Type B pancreatic cell (in vitro differentiated cells): ENCODE measurements around the gene SPNS2. TPM values are rescaled to one million over a fixed set of nuclear protein-coding genes. Genes with fewer than 3 reads are reported as not detected.

Experiments used
- DNase-seq: peaks from one replicate; pipeline ENCODE4 v3.0.0; 2021; ENCODE audit warnings: mixed read lengths; ENCODE audit not compliant: unreplicated experiment; ENCODE audit errors: extremely low spot score
- H3K27ac Mint-ChIP-seq: 2 replicates; pipeline ENCODE4 v1.8.0; 2021; ENCODE audit warnings: mild to moderate bottlenecking, mixed read lengths
- H3K27me3 Mint-ChIP-seq: 2 replicates; pipeline ENCODE4 v1.8.0; 2021; ENCODE audit warnings: mixed read lengths
- H3K36me3 Mint-ChIP-seq: 2 replicates; pipeline ENCODE4 v1.8.0; 2021; ENCODE audit warnings: mixed read lengths
- H3K4me1 Mint-ChIP-seq: one replicate; pipeline ENCODE4 v1.8.0; 2021; ENCODE audit warnings: mixed read lengths; ENCODE audit not compliant: unreplicated experiment
- H3K4me3 Mint-ChIP-seq: 2 replicates; pipeline ENCODE4 v1.8.0; 2021; ENCODE audit warnings: mild to moderate bottlenecking, mixed read lengths
- H3K9me3 Mint-ChIP-seq: 2 replicates; pipeline ENCODE4 v1.8.0; 2021; ENCODE audit warnings: mixed read lengths
- CTCF ChIP-seq: fragments of 200-600 bp; sonication (generic); conservative IDR thresholded peaks from 2 replicates; pipeline ENCODE4 v1.5.0; 2021; ENCODE audit warnings: antibody characterized with exemption, mild to moderate bottlenecking
- total RNA-seq: library from RNA; stranded (reverse); gene quantifications from 2 replicates; pipeline ENCODE4 v1.2.1, GENCODE V29; 2021; ENCODE audit warnings: low replicate concordance

Gene SPNS2
- total RNA-seq, 1 donor from 2014 or later, result 16.1 TPM

GRCh38 chr17:4463818-4464476 lies 34.7 kb upstream of the SPNS2 start:
- no peak overlapping the region for H3K4me3 Mint-ChIP-seq
- no peak for DNase-seq
- H3K4me1 Mint-ChIP-seq, result no peaks in the 10 kb centered on the region
- H3K9me3 Mint-ChIP-seq, result peaks cover 10% of the 10 kb centered on the region
- peaks cover 3% of the 10 kb centered on the region for H3K27me3 Mint-ChIP-seq
- TF ChIP-seq CTCF, result no peak
- no peak overlapping the region for H3K27ac Mint-ChIP-seq
- no peaks in the 10 kb centered on the region for H3K36me3 Mint-ChIP-seq

- DNase-seq, result no peak
- H3K9me3 Mint-ChIP-seq, result peaks cover 5% of the 10 kb centered on the region
- TF ChIP-seq CTCF, result no peak
- H3K27ac Mint-ChIP-seq, result peak overlapping the region; percentile 33
- H3K36me3 Mint-ChIP-seq, result no peaks in the 10 kb centered on the region
- no peaks in the 10 kb centered on the region for H3K27me3 Mint-ChIP-seq
- no peaks in the 10 kb centered on the region for H3K4me1 Mint-ChIP-seq
- no peak overlapping the region for H3K4me3 Mint-ChIP-seq
Observed at GRCh38 chr17:4465786-4466185, 32.9 kb upstream of the SPNS2 start.

DNA sequence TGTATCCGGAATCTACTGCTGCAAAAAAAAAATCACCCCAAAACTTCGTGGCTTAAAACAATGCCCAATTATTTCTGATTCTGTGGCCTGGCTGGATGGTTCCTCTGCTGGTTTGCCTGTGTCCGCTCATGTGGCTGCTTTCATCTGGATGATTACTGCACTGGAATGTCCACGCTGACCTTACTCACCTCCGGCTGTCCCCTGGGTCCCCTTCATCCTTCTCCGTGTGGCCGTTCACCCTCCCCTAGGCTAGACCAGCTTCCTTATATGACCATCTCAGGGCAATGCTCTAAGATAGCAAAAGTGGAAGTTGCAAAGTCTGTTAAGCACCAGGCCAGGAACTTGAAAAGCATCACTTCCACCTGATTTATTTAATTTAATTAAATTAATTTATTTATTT lies 31.4 kb upstream of the SPNS2 start:
- Mint-ChIP-seq H3K36me3 (no peaks in the 10 kb centered on the region), H3K4me1 (no peaks in the 10 kb centered on the region), H3K27ac (no peak overlapping the region), H3K27me3 (no peaks in the 10 kb centered on the region), H3K4me3 (no peak overlapping the region), H3K9me3 (no peaks in the 10 kb centered on the region)
- TF ChIP-seq CTCF, result no peak
- no peak for DNase-seq

DNA sequence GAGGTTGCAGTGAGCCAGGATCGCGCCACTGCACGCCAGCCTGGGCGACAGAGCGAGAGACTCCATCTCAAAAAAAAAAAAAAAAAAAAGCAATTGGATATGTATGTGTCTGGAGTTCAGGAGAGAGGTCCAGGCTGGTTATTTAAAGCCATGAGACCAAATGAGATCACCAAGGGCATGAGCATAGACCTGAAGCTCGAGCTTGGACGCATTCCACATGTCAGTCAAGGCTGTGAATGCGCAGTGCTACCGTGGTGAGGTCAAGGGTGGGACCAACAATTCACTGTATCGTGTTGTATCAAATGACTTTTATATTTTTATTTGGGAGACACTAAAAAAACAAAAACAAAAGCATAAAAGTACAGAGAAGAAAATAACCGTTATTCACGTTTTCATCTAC lies 29.1 kb upstream of the SPNS2 start:
- no peak for TF ChIP-seq CTCF
- DNase-seq, result no peak
- Mint-ChIP-seq H3K36me3 (no peaks in the 10 kb centered on the region), H3K4me1 (no peaks in the 10 kb centered on the region), H3K9me3 (no peaks in the 10 kb centered on the region), H3K27me3 (no peaks in the 10 kb centered on the region), H3K27ac (no peak overlapping the region), H3K4me3 (no peak overlapping the region)

DNA sequence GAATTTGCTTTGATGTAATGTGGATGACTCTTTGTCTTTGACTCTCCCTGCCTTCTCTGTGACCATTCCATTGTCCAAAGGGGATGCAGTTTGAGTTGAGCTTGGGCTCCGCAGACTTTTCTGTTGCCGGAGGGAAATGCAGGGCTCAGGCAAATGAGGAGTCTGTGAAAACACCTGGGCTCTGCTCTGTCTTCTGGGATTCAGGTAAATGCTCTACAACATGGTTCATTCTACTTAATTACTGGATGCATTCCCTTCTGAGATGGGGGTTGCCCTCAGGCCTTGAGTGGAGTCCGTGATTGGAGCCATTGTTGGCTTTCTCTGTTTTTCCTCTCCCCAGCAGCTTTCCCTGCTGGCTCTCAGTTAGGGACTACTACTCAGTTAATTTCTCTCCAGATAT lies 26.4 kb upstream of the SPNS2 start:
- Mint-ChIP-seq H3K9me3 (no peaks in the 10 kb centered on the region), H3K4me1 (peaks cover 8% of the 10 kb centered on the region), H3K27me3 (no peaks in the 10 kb centered on the region), H3K4me3 (no peak overlapping the region), H3K36me3 (no peaks in the 10 kb centered on the region), H3K27ac (no peak overlapping the region)
- DNase-seq, result no peak
- TF ChIP-seq CTCF, result no peak

GRCh38 chr17:4474093-4474492 lies 24.6 kb upstream of the SPNS2 start:
- no peak for DNase-seq
- no peak for TF ChIP-seq CTCF
- Mint-ChIP-seq H3K36me3 (no peaks in the 10 kb centered on the region), H3K4me3 (no peak overlapping the region), H3K4me1 (peaks cover 8% of the 10 kb centered on the region), H3K27me3 (no peaks in the 10 kb centered on the region), H3K27ac (no peak overlapping the region), H3K9me3 (no peaks in the 10 kb centered on the region)
